Nephron progenitor cell (in vitro differentiated cells): ENCODE data around the gene SBK2.

Experiments used
- DNase-seq: peaks from one replicate; pipeline ENCODE4 v3.0.0; 2021
- H3K27ac Mint-ChIP-seq: 2 replicates; pipeline ENCODE4 v1.8.0; 2021; ENCODE audit warnings: mild to moderate bottlenecking, moderate library complexity, mixed read lengths
- H3K27me3 Mint-ChIP-seq: 2 replicates; pipeline ENCODE4 v1.8.0; 2021; ENCODE audit warnings: mild to moderate bottlenecking, low read depth, mixed read lengths; ENCODE audit not compliant: poor library complexity
- H3K36me3 Mint-ChIP-seq: 2 replicates; pipeline ENCODE4 v1.8.0; 2021; ENCODE audit warnings: low read depth, mixed read lengths
- H3K4me1 Mint-ChIP-seq: 2 replicates; pipeline ENCODE4 v1.8.0; 2021; ENCODE audit warnings: mixed read lengths
- H3K4me3 Mint-ChIP-seq: 2 replicates; pipeline ENCODE4 v1.8.0; 2021; ENCODE audit warnings: mild to moderate bottlenecking, moderate library complexity, mixed read lengths
- H3K9me3 Mint-ChIP-seq: 2 replicates; pipeline ENCODE4 v1.8.0; 2021; ENCODE audit warnings: mild to moderate bottlenecking, moderate library complexity, mixed read lengths
- CTCF ChIP-seq: fragments of 200-600 bp; sonication (generic); IDR thresholded peaks from 2 replicates; pipeline ENCODE4 v1.5.0; 2021; ENCODE audit warnings: antibody characterized with exemption

The SBK2 gene

GRCh38 chr19:55490478-55491432, 46.2 kb downstream of the SBK2 start:
- Mint-ChIP-seq H3K4me3 (no peak overlapping the region), H3K36me3 (no peaks in the 10 kb centered on the region), H3K4me1 (peaks cover 54% of the 10 kb centered on the region), H3K9me3 (no peaks in the 10 kb centered on the region), H3K27ac (no peak overlapping the region), H3K27me3 (peaks cover 7% of the 10 kb centered on the region)
- DNase-seq: no peak
- no peak for TF ChIP-seq CTCF

- no peaks in the 10 kb centered on the region for H3K9me3 Mint-ChIP-seq
- TF ChIP-seq CTCF: no peak
- no peak overlapping the region for H3K27ac Mint-ChIP-seq
- peaks cover 53% of the 10 kb centered on the region for H3K4me1 Mint-ChIP-seq
- no peaks in the 10 kb centered on the region for H3K36me3 Mint-ChIP-seq
- H3K4me3 Mint-ChIP-seq: no peak overlapping the region
- no peak for DNase-seq
- H3K27me3 Mint-ChIP-seq: peaks cover 7% of the 10 kb centered on the region
Observed at GRCh38 chr19:55489711-55490477, 47.0 kb downstream of the SBK2 start.

- no peak overlapping the region for H3K4me3 Mint-ChIP-seq
- TF ChIP-seq CTCF: no peak
- H3K4me1 Mint-ChIP-seq: peaks cover 46% of the 10 kb centered on the region
- H3K9me3 Mint-ChIP-seq: no peaks in the 10 kb centered on the region
- no peaks in the 10 kb centered on the region for H3K36me3 Mint-ChIP-seq
- H3K27me3 Mint-ChIP-seq: peaks cover 7% of the 10 kb centered on the region
- no peak overlapping the region for H3K27ac Mint-ChIP-seq
- DNase-seq: no peak
Observed at GRCh38 chr19:55488986-55489710, 47.8 kb downstream of the SBK2 start.

- Mint-ChIP-seq H3K27ac (peak within 1 kb of the TSS; percentile 98), H3K36me3 (no peaks in the 10 kb centered on the region), H3K27me3 (peaks cover 7% of the 10 kb centered on the region), H3K4me1 (peaks cover 42% of the 10 kb centered on the region), H3K9me3 (no peaks in the 10 kb centered on the region), H3K4me3 (peak within 1 kb of the TSS; percentile 72)
- DNase-seq: no peak
- TF ChIP-seq CTCF: no peak
Observed at GRCh38 chr19:55487924-55488687, 48.8 kb downstream of the SBK2 start, which contains the start of gene SSC5D. Gene SSC5D (plus strand): TSS chr19:55488436. CDS start chr19:55488590, 154 bp downstream.
